Measurements from ENCODE around the gene SLC27A1. TPM values are rescaled to one million over a fixed set of nuclear protein-coding genes. Genes with fewer than 3 reads are reported as not detected.
"Not testable (repeated sequence)": the region's sequence is repeated elsewhere in the genome, so short reads cannot be mapped to it uniquely, and the experiment has no call there.

Gene SLC27A1
- total RNA-seq, 4 donors from 2014 or later, result 25.3 to 40.7 (median 28.1) TPM

DNA sequence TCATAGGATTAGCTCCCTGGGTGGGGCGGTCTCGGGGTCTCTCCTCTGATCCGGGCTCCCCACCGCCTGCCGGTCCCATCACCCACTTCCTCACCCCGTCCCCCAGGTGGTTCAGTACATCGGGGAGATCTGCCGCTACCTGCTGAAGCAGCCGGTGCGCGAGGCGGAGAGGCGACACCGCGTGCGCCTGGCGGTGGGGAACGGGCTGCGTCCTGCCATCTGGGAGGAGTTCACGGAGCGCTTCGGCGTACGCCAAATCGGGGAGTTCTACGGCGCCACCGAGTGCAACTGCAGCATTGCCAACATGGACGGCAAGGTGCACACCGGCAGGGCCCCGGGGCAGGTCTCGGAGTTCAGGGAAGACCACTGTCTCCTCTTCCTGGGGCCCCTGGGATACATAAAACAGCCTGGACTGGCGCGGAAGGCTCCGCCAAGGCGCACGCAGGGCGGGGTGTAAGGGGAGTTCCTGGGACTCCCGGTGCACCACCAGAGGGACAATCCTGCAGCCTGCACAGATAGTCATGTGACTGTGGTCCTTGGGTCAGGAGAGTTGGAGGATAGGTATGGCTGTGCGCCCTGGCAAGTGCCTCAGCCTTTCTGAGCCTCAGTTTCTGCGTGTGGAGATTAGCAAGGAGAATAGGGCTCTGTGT, 26.9 kb downstream of the SLC27A1 start:
- H3K27me3 ChIP-seq, result no peaks in the 10 kb centered on the region
- no peaks in the 10 kb centered on the region for H3K4me1 ChIP-seq
- no peak for DNase-seq
- H3K27ac ChIP-seq, result no peak overlapping the region
- peaks cover 6 to 12% of the 10 kb centered on the region in 2 donors for H3K36me3 ChIP-seq
- intact Hi-C loops (cut with DNase I), result no loop called here
- H3K9me3 ChIP-seq, result no peaks in the 10 kb centered on the region
- H3K4me3 ChIP-seq (replicated peaks in 1 of 3), result no peak overlapping the region
- no peak for TF ChIP-seq POLR2A (IDR thresholded peaks at IDR 0.05)
- TF ChIP-seq, protein P1, sequence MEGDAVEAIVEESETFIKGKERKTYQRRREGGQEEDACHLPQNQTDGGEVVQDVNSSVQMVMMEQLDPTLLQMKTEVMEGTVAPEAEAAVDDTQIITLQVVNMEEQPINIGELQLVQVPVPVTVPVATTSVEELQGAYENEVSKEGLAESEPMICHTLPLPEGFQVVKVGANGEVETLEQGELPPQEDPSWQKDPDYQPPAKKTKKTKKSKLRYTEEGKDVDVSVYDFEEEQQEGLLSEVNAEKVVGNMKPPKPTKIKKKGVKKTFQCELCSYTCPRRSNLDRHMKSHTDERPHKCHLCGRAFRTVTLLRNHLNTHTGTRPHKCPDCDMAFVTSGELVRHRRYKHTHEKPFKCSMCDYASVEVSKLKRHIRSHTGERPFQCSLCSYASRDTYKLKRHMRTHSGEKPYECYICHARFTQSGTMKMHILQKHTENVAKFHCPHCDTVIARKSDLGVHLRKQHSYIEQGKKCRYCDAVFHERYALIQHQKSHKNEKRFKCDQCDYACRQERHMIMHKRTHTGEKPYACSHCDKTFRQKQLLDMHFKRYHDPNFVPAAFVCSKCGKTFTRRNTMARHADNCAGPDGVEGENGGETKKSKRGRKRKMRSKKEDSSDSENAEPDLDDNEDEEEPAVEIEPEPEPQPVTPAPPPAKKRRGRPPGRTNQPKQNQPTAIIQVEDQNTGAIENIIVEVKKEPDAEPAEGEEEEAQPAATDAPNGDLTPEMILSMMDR (IDR thresholded peaks at IDR 0.05), result no peak
- WGBS, 2 donors, result 64 to 82% methylated on average over 10 to 21 of the region's 41 CpGs

DNA sequence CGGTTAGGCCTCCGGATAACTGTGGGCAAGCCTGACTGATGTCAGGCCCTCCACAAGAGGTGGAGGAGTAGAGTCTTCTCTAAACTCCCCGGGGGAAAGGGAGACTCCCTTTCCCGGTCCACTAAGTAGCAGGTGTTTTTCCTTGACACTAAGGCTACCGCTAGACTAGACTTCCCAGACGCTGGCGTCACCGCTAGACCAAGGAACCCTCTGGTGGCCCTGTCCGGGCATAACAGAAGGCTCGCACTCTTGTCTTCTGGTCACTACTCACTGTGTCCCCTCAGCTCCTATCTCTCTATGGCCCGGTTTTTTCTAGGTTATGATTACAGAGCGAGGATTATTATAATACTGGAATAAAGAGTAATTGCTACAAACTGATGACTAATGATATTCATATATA, 28.7 kb downstream of the SLC27A1 start:
- H3K9me3 ChIP-seq; H3K27me3 ChIP-seq; H3K27ac ChIP-seq; intact Hi-C loops (cut with DNase I); H3K4me1 ChIP-seq; DNase-seq; H3K4me3 ChIP-seq (replicated peaks in 1 of 3): not testable (repeated sequence)
- H3K36me3 ChIP-seq, result peaks cover 6 to 12% of the 10 kb centered on the region in 2 donors
- WGBS, 2 donors, result 74 to 83% methylated on average over 12 of the region's 12 CpGs

DNA sequence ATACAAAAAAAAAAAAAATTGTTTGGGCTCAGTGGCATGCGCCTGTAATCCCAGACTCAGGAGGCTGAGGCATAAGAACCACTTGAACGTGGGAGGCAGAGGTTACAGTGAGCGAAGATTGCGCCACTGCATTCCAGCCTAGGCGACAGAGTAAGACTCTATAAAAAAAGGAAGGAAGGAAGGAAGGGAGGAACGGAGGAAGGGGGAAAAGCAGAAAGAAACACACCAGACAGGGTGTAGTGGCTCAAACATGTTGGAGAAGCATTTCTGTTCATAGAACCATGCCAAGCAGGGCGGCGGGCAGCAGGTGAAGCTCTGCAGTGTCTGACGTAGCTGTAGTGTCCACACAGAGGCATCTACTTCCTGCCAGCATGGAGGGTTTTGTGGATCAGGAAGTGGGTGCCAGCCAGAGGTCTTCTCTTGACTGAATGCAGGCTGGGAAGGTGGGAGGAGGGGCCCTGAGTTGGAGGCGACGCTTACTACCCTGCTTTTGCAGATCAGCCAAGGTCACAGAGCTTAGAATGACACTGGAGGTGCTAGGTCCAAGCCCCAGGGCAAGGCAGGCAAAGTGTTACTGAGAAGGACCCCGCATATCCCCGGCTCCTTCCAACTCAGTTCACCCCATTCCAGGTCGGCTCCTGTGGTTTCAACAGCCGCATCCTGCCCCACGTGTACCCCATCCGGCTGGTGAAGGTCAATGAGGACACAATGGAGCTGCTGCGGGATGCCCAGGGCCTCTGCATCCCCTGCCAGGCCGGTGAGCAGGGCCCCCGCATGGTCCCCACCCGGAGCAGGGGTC, 29.5 kb downstream of the SLC27A1 start:
- H3K36me3 ChIP-seq, result peaks cover 6 to 17% of the 10 kb centered on the region in 2 donors
- H3K4me3 ChIP-seq (replicated peaks in 1 of 3), result no peak overlapping the region
- H3K27ac ChIP-seq, result peak overlapping the region; percentile 26 to 46 (median 28)
- 57 to 60% methylated on average over 13 to 21 of the region's 21 CpGs for WGBS, 2 donors
- TF ChIP-seq, protein P1 (IDR thresholded peaks at IDR 0.05), result no peak
- TF ChIP-seq POLR2A (IDR thresholded peaks at IDR 0.05), result no peak
- no peaks in the 10 kb centered on the region for H3K9me3 ChIP-seq
- peak; percentile 25 to 34 for DNase-seq
- intact Hi-C loops (cut with DNase I), result no loop called here
- no peaks in the 10 kb centered on the region for H3K4me1 ChIP-seq
- no peaks in the 10 kb centered on the region for H3K27me3 ChIP-seq

DNA sequence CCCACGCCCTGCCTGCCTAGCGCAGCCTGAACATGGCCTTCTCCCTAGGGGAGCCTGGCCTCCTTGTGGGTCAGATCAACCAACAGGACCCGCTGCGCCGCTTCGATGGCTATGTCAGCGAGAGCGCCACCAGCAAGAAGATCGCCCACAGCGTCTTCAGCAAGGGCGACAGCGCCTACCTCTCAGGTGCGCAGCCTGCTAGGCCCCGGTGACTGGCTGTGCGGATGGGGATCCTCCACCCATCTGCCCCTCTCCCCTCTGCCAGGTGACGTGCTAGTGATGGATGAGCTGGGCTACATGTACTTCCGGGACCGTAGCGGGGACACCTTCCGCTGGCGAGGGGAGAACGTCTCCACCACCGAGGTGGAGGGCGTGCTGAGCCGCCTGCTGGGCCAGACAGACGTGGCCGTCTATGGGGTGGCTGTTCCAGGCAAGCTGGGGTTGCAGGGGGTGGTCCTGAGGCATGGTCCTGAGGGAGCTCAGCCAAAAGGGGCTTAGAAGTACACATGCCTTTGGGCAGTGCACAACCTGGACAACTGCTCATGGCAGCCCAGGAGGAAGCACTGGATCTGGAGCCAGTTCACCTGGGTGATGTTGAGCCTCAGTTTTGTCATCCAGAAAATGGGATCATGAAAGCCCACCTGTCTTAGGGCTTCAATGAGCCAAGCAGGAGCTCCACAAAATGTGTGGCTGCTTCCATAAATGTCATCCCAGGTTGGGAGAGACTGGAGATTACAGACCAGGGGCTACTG, 30.3 kb downstream of the SLC27A1 start:
- TF ChIP-seq, protein P1 (IDR thresholded peaks at IDR 0.05), result no peak
- TF ChIP-seq POLR2A (IDR thresholded peaks at IDR 0.05), result no peak
- Histone ChIP-seq H3K27me3 (no peaks in the 10 kb centered on the region), H3K4me3 (replicated peaks in 1 of 3) (no peak overlapping the region), H3K36me3 (peaks cover 6 to 17% of the 10 kb centered on the region in 2 donors), H3K9me3 (no peaks in the 10 kb centered on the region), H3K27ac (peak overlapping the region in 2 of 3 donors; percentile 28 to 46), H3K4me1 (no peaks in the 10 kb centered on the region)
- intact Hi-C loops (cut with DNase I), result no loop called here
- no peak for DNase-seq
- 96 to 97% methylated on average over 15 to 24 of the region's 27 CpGs for WGBS, 2 donors

DNA sequence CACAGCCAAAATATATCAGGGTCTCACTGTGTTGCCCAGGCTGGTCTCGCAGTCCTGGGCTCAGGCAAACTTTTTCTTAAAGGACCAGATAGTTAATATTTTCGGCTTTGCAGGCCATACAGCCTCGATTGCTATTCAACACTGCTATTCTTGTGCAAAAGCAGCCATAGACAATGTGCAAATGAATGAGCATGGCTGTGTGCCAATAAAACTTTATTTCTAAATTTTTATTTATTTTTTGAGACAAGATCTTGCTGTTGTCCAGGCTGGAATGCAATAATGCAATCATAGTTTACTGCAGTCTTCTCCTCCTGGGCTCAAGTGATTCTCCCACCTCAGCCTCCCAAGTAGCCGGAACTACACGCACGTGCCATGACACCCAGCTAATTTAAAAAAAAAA, 32.9 kb downstream of the SLC27A1 start:
- 94 to 96% methylated on average over 6 of the region's 6 CpGs for WGBS, 2 donors
- H3K36me3 ChIP-seq, result peaks cover 6 to 17% of the 10 kb centered on the region in 2 donors

More for the DNA sequence above, 32.9 kb downstream of the SLC27A1 start:
- Histone ChIP-seq H3K4me3 (replicated peaks in 1 of 3) (no peak overlapping the region), H3K27ac (no peak overlapping the region), H3K9me3 (no peaks in the 10 kb centered on the region), H3K4me1 (no peaks in the 10 kb centered on the region), H3K27me3 (no peaks in the 10 kb centered on the region)
- no peak for DNase-seq
- TF ChIP-seq, protein P1 (IDR thresholded peaks at IDR 0.05), result no peak
- no peak for TF ChIP-seq POLR2A (IDR thresholded peaks at IDR 0.05)
- intact Hi-C loops (cut with DNase I), result no loop called here
